Activated T-helper 1 cell treated with anti-CD3 and anti-CD28 coated beads, Interleukin-12 subunit alpha, Interleukin-12 subunit beta, Interleukin-2, Interleukin-4 antibody, amounts not matched to agents 30 ng/mL and 10 ng/mL and 1 ng/mL, durations not matched to agents 14 hours and 24 hours and 36 hours (primary cell): ENCODE results near the gene ZNF892. TPM values are rescaled to one million over a fixed set of nuclear protein-coding genes. Genes with fewer than 3 reads are reported as not detected.
"Not testable (repeated sequence)": the region's sequence is repeated elsewhere in the genome, so short reads cannot be mapped to it uniquely, and the experiment has no call there.

ENCODE experiments used
- DNase-seq: peaks from one replicate; pipeline ENCODE4 v3.0.0; 2021; ENCODE audit warnings: low spot score
- H3K27ac Mint-ChIP-seq: one replicate; pipeline ENCODE4 v1.8.0; 2021; ENCODE audit warnings: mild to moderate bottlenecking, mixed read lengths
- H3K27me3 Mint-ChIP-seq: one replicate; pipeline ENCODE4 v1.8.0; 2022; ENCODE audit warnings: mild to moderate bottlenecking, moderate library complexity, mixed read lengths; ENCODE audit not compliant: insufficient read depth
- H3K36me3 Mint-ChIP-seq: one replicate; pipeline ENCODE4 v1.8.0; 2021; ENCODE audit warnings: low read depth, mixed read lengths
- H3K4me1 Mint-ChIP-seq: one replicate; pipeline ENCODE4 v1.8.0; 2021; ENCODE audit warnings: low read depth, mixed read lengths
- H3K4me3 Mint-ChIP-seq: one replicate; pipeline ENCODE4 v1.8.0; 2021; ENCODE audit warnings: mild to moderate bottlenecking, moderate library complexity, mixed read lengths
- H3K9me3 Mint-ChIP-seq: one replicate; pipeline ENCODE4 v1.8.0; 2021; ENCODE audit warnings: mixed read lengths
- intact Hi-C: fragments of 100-400 bp; cut with micrococcal nuclease; formaldehyde crosslinking; loops from one replicate; pipeline ENCODE4 v1.15.1; 2024
- total RNA-seq: library from RNA; stranded (reverse); gene quantifications from 2 replicates; pipeline ENCODE4 v1.2.3, GENCODE V29; 2022

The ZNF892 gene
- total RNA-seq, 1 donor from 2014 or later: 5.9 TPM

GRCh38 chr2:95238131-95238530 lies 30.8 kb downstream of the ZNF892 start:
- H3K27ac Mint-ChIP-seq: no peak overlapping the region
- H3K9me3 Mint-ChIP-seq: peaks cover 45% of the 10 kb centered on the region
- no peaks in the 10 kb centered on the region for H3K4me1 Mint-ChIP-seq
- no peak overlapping the region for H3K4me3 Mint-ChIP-seq
- H3K36me3 Mint-ChIP-seq: no peaks in the 10 kb centered on the region
- no peaks in the 10 kb centered on the region for H3K27me3 Mint-ChIP-seq
- DNase-seq: no peak
- intact Hi-C loops: no loop called here

DNA sequence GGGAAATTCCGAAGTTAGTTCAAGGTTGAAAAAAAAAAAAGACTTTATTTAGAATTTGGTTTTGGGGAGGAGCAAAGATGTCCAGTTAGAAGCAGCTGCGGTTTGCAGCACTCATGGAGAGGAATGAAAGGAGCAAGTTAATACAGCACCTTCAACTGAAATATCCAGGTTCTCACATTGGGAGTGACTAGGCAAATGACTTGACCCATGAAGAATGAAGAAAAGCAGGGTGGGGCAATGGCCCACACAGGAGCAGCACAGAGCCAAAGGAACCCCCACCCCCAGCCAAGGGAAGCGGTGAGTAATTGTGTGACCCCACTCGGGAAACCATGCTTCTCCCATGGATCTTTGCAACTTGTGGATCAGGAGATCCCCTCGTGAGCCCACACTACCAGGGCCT lies 32.8 kb downstream of the ZNF892 start:
- no peaks in the 10 kb centered on the region for H3K4me1 Mint-ChIP-seq
- no peaks in the 10 kb centered on the region for H3K36me3 Mint-ChIP-seq
- no peak for DNase-seq
- intact Hi-C loops: no loop called here
- no peaks in the 10 kb centered on the region for H3K27me3 Mint-ChIP-seq
- H3K4me3 Mint-ChIP-seq: no peak overlapping the region
- H3K9me3 Mint-ChIP-seq: peaks cover 41% of the 10 kb centered on the region
- no peak overlapping the region for H3K27ac Mint-ChIP-seq

DNA sequence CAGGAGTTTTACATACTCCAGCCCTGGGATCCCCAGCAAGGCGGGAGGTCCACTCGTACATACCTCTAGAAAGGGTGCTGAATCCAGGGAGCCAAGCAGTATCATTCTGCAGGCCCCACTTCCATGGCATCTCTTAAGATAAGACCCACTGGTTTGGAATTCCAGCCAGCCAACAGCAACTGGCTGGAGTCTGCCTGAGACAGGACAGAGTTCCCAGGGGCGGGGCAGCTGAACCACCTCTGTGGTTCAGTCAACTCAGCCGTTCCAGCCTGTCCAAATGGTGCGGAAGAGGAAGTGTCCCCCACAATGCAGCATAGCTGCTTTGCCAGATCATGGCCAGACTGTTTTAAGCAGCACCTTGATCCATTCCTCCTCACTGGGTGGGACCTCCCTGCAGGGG lies 33.2 kb downstream of the ZNF892 start:
- Mint-ChIP-seq H3K4me1 (no peaks in the 10 kb centered on the region), H3K27me3 (no peaks in the 10 kb centered on the region), H3K9me3 (peaks cover 41% of the 10 kb centered on the region), H3K27ac (no peak overlapping the region), H3K36me3 (no peaks in the 10 kb centered on the region), H3K4me3 (no peak overlapping the region)
- no peak for DNase-seq
- intact Hi-C loops: no loop called here

DNA sequence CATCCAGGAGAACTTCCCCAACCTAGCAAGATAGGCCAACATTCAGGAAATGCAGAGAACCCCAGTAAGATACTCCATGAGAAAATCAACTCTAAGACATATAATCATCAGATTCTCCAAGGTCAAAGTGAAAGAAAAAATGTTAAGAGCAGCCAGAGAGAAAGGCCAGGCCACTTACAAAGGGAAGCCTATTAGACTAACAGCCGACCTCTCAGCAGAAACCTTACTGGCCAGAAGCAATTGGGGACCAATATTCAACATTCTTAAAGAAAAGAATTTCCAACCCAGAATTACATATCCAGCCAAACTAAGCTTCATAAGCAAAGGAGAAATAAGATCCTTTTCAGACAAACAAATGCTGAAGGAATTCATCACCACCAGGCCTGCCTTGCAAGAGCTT lies 34.8 kb downstream of the ZNF892 start:
- H3K27me3 Mint-ChIP-seq, H3K36me3 Mint-ChIP-seq, intact Hi-C loops, DNase-seq, H3K4me3 Mint-ChIP-seq, H3K27ac Mint-ChIP-seq, H3K4me1 Mint-ChIP-seq: not testable (repeated sequence)
- peaks cover 41% of the 10 kb centered on the region for H3K9me3 Mint-ChIP-seq

Other genes starting within 250 kb of the ZNF892 start
- 264 and 272 TPM in 2 replicates for gene MAL, start 181.8 kb upstream of the ZNF892 start, total RNA-seq
- 89.6 and 93.6 TPM in 2 replicates for gene MRPS5, start 85.7 kb upstream of the ZNF892 start, total RNA-seq
- 9.9 and 10.1 TPM in 2 replicates for gene ZNF514, start 47.7 kb upstream of the ZNF892 start, total RNA-seq
- gene ZNF2, start 41.7 kb upstream of the ZNF892 start, total RNA-seq: 3.8 and 3.9 TPM in 2 replicates
- gene PROM2, start 66.9 kb downstream of the ZNF892 start, total RNA-seq: 0.29 and 0.37 TPM in 2 replicates
- gene KCNIP3, start 89.8 kb downstream of the ZNF892 start, total RNA-seq: not detected in 2 replicates
- gene FAHD2A, start 195.2 kb downstream of the ZNF892 start, total RNA-seq: 33.2 and 34.9 TPM in 2 replicates